GF-D8 (cell line): ENCODE data around the gene CD247.
A peak's percentile ranks its signal among the peaks of the same experiment; 100 is the strongest.
"Not testable (repeated sequence)": the region's sequence is repeated elsewhere in the genome, so short reads cannot be mapped to it uniquely, and the experiment has no call there.

Experiments used
- DNase-seq: peaks from one replicate; lab custom pipeline; 2025; lab: John Stamatoyannopoulos, UW

The CD247 gene

GRCh38 chr1:167518331-167518700 is at the start of gene CD247:
TSS of gene CD247 (minus strand) at chr1:167518529. CDS start at chr1:167518465, 64 bp downstream.
- no peak for DNase-seq

- DNase-seq: no peak
Observed at GRCh38 chr1:167567663-167568062, 49.3 kb upstream of the CD247 start.

- DNase-seq: peak; percentile 15
Observed at GRCh38 chr1:167566766-167567165, 48.4 kb upstream of the CD247 start.

GRCh38 chr1:167565922-167566321 is 47.6 kb upstream of the CD247 start:
- DNase-seq: no peak

- DNase-seq: peak; percentile 41
Observed at GRCh38 chr1:167564612-167565270, 46.4 kb upstream of the CD247 start.

- no peak for DNase-seq
Observed at GRCh38 chr1:167563579-167564246, 45.4 kb upstream of the CD247 start.

- DNase-seq: no peak
Observed at GRCh38 chr1:167562702-167563101, 44.4 kb upstream of the CD247 start.

GRCh38 chr1:167561753-167562152 is 43.4 kb upstream of the CD247 start:
- no peak for DNase-seq

GRCh38 chr1:167555971-167556714 is 37.8 kb upstream of the CD247 start:
- peak; percentile 60 for DNase-seq

GRCh38 chr1:167555072-167555471 is 36.7 kb upstream of the CD247 start:
- DNase-seq: not testable (repeated sequence)

- no peak for DNase-seq
Observed at GRCh38 chr1:167554028-167554779, 35.9 kb upstream of the CD247 start.

- DNase-seq: peak; percentile 80
Observed at GRCh38 chr1:167553136-167554027, 35.1 kb upstream of the CD247 start, which contains the start of gene CREG1. TSS of gene CREG1 (minus strand) at chr1:167553762.

- no peak for DNase-seq
Observed at GRCh38 chr1:167551362-167551761, 33.0 kb upstream of the CD247 start.

GRCh38 chr1:167548059-167548932 is 30.0 kb upstream of the CD247 start:
- DNase-seq: peak; percentile 84

- DNase-seq: no peak
Observed at GRCh38 chr1:167546935-167547334, 28.6 kb upstream of the CD247 start.

GRCh38 chr1:167545349-167545748 is 27.0 kb upstream of the CD247 start:
- no peak for DNase-seq

GRCh38 chr1:167544447-167545093 is 26.2 kb upstream of the CD247 start:
- DNase-seq: no peak

GRCh38 chr1:167543199-167543990 is 25.1 kb upstream of the CD247 start:
- no peak for DNase-seq
